Neural progenitor cell (in vitro differentiated cells): ENCODE measurements around the gene FIGLA. TPM values are rescaled to one million over a fixed set of nuclear protein-coding genes. Genes with fewer than 3 reads are reported as not detected.

Source experiments
- DNase-seq: peaks from one replicate; pipeline ENCODE4 v3.0.0-alpha.2; 2016; ENCODE audit warnings: low spot score
- H2AFZ ChIP-seq: fragments of 200-600 bp; sonication (generic); replicated peaks from 2 replicates; pipeline ENCODE4 v1.6.1; 2016; ENCODE audit warnings: antibody characterized with exemption
- H3F3A ChIP-seq: fragments of 200-600 bp; sonication (generic); 2 replicates; pipeline ENCODE4 v1.6.1; 2016; ENCODE audit warnings: antibody characterized with exemption, low read depth
- H3K27ac ChIP-seq: fragments of 200-600 bp; sonication (generic); 2 replicates; pipeline ENCODE4 v1.5.1; 2016; ENCODE audit warnings: mild to moderate bottlenecking
- H3K27me3 ChIP-seq: fragments of 200-600 bp; sonication (generic); 2 replicates; pipeline ENCODE4 v1.6.1; 2016; ENCODE audit warnings: mild to moderate bottlenecking, moderate library complexity
- H3K36me3 ChIP-seq: fragments of 200-600 bp; sonication (generic); 2 replicates; pipeline ENCODE4 v1.5.1; 2016
- H3K4me1 ChIP-seq: fragments of 200-600 bp; sonication (generic); 2 replicates; pipeline ENCODE4 v1.6.1; 2016; ENCODE audit warnings: mixed run types
- H3K4me2 ChIP-seq: fragments of 200-600 bp; sonication (generic); 2 replicates; pipeline ENCODE4 v1.6.1; 2016
- H3K4me3 ChIP-seq: fragments of 200-600 bp; sonication (generic); 2 replicates; pipeline ENCODE4 v1.5.1; 2016
- H3K79me2 ChIP-seq: fragments of 200-600 bp; sonication (generic); 2 replicates; pipeline ENCODE4 v1.6.1; 2016; ENCODE audit warnings: low read depth
- H3K9ac ChIP-seq: fragments of 200-600 bp; sonication (generic); 2 replicates; pipeline ENCODE4 v1.6.1; 2016
- H3K9me3 ChIP-seq: fragments of 200-600 bp; sonication (generic); 2 replicates; pipeline ENCODE4 v1.5.1; 2016; ENCODE audit warnings: low read depth
- H4K20me1 ChIP-seq: fragments of 200-600 bp; sonication (generic); 2 replicates; pipeline ENCODE4 v1.6.1; 2016; ENCODE audit warnings: low read depth
- H3K27ac Mint-ChIP-seq: 3 replicates; pipeline ENCODE4 v1.8.0; 2021; ENCODE audit warnings: mixed read lengths
- H3K27me3 Mint-ChIP-seq: 2 replicates; pipeline ENCODE4 v1.8.0; 2022; ENCODE audit warnings: low read depth, mild to moderate bottlenecking, inconsistent platforms, moderate library complexity, mixed read lengths; ENCODE audit not compliant: insufficient read depth
- H3K36me3 Mint-ChIP-seq: 3 replicates; pipeline ENCODE4 v1.8.0; 2021; ENCODE audit warnings: mixed read lengths
- H3K4me1 Mint-ChIP-seq: 3 replicates; pipeline ENCODE4 v1.8.0; 2021; ENCODE audit warnings: mixed read lengths
- H3K4me3 Mint-ChIP-seq: 3 replicates; pipeline ENCODE4 v1.8.0; 2021; ENCODE audit warnings: mild to moderate bottlenecking, moderate library complexity, mixed read lengths
- H3K9me3 Mint-ChIP-seq: 3 replicates; pipeline ENCODE4 v1.8.0; 2020; ENCODE audit warnings: mixed read lengths
- EZH2 ChIP-seq: fragments of 200-600 bp; sonication (generic); IDR thresholded peaks from 2 replicates; pipeline ENCODE4 v1.6.1; 2017; ENCODE audit warnings: antibody characterized with exemption, mild to moderate bottlenecking, moderate library complexity
- EZH2phosphoT487 ChIP-seq: fragments of 200-600 bp; sonication (generic); IDR thresholded peaks from 2 replicates; pipeline ENCODE4 v1.6.1; 2017; ENCODE audit warnings: antibody characterized with exemption
- total RNA-seq: library from RNA; depleted of rRNA; stranded (reverse); fragments of >200 nt; gene quantifications from 2 replicates; pipeline ENCODE4 v1.2.3, GENCODE V29; 2015; ENCODE audit warnings: low replicate concordance
- TF ChIP-seq, protein P1 (sequence below): fragments of 200-600 bp; sonication (generic); IDR thresholded peaks from 2 replicates; pipeline ENCODE4 v1.5.1; 2017; ENCODE audit warnings: antibody characterized with exemption, mild to moderate bottlenecking

Gene FIGLA
- total RNA-seq, 1 donor from 2014 or later = not detected

DNA sequence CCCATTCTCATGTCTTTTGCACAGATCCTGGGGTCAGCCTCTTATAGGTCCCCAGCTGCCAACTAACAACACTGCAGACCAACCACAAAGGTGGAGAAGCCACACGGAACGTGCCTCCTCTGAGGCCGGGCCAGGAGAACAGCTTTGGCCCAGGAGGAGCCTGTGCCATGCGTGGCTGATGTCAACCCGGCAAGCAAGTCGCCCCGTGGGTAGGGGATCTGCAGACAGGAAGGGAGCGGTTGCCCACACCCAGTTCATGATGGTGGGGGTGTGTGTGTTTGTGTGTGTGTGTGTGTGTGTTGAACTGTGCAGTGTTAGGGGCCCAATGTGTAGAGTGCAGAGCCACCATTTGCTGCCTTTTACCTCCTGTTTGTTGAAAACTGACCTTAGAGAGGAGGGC is 32.4 kb upstream of the FIGLA start:
- Histone ChIP-seq H3K4me3 (no peak overlapping the region), H3K79me2 (no peaks in the 10 kb centered on the region), H2AFZ (no peak overlapping the region), H3K36me3 (no peaks in the 10 kb centered on the region), H3K27me3 (no peaks in the 10 kb centered on the region), H3K27ac (no peak overlapping the region), H3K4me2 (no peak overlapping the region), H3K9me3 (no peaks in the 10 kb centered on the region), H3F3A (no peaks in the 10 kb centered on the region), H3K4me1 (no peaks in the 10 kb centered on the region), H3K9ac (no peak overlapping the region), H4K20me1 (no peaks in the 10 kb centered on the region)
- no peaks in the 10 kb centered on the region for H3K9me3 Mint-ChIP-seq
- peaks cover 8% of the 10 kb centered on the region for H3K27me3 Mint-ChIP-seq
- no peak for TF ChIP-seq EZH2phosphoT487
- no peak for TF ChIP-seq EZH2
- TF ChIP-seq, protein P1, sequence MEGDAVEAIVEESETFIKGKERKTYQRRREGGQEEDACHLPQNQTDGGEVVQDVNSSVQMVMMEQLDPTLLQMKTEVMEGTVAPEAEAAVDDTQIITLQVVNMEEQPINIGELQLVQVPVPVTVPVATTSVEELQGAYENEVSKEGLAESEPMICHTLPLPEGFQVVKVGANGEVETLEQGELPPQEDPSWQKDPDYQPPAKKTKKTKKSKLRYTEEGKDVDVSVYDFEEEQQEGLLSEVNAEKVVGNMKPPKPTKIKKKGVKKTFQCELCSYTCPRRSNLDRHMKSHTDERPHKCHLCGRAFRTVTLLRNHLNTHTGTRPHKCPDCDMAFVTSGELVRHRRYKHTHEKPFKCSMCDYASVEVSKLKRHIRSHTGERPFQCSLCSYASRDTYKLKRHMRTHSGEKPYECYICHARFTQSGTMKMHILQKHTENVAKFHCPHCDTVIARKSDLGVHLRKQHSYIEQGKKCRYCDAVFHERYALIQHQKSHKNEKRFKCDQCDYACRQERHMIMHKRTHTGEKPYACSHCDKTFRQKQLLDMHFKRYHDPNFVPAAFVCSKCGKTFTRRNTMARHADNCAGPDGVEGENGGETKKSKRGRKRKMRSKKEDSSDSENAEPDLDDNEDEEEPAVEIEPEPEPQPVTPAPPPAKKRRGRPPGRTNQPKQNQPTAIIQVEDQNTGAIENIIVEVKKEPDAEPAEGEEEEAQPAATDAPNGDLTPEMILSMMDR = no peak
- no peak overlapping the region for H3K4me3 Mint-ChIP-seq
- H3K4me1 Mint-ChIP-seq = no peaks in the 10 kb centered on the region
- no peaks in the 10 kb centered on the region for H3K36me3 Mint-ChIP-seq
- H3K27ac Mint-ChIP-seq = no peak overlapping the region
- no peak for DNase-seq

DNA sequence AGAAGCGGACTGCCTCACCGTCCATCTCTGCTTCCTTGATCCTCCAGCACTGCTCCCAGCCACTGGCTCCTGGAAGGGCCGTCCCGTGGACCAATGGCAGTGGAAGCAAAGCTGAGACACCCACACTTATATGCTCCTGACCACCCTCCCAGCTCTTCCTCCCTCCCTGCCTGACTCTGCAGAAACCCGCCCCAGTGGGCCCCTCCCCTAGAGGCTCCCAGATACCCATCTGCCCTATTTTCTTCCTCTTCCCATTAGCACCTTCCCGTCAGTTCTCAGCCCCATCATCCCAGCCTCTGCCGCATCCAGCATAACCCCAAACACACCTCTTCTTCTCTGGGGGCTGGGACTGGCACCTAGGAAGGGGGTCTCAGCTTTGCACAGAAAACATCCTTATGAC is 30.1 kb upstream of the FIGLA start, which contains the start of gene CLEC4F:
TSS of gene CLEC4F (minus strand) at position 101 of the 400 bp plus-strand sequence. CDS start at position 25, 76 bp downstream.
- H3K27me3 Mint-ChIP-seq = peaks cover 8% of the 10 kb centered on the region
- Histone ChIP-seq H3K4me3 (no peak within 1 kb of the TSS), H3K27ac (no peak within 1 kb of the TSS), H3K9ac (no peak within 1 kb of the TSS), H3K4me1 (no peaks in the 10 kb centered on the region), H3K36me3 (no peaks in the 10 kb centered on the region), H4K20me1 (no peaks in the 10 kb centered on the region), H3F3A (no peaks in the 10 kb centered on the region), H3K27me3 (no peaks in the 10 kb centered on the region), H3K9me3 (no peaks in the 10 kb centered on the region), H2AFZ (no peak within 1 kb of the TSS), H3K4me2 (no peak within 1 kb of the TSS), H3K79me2 (no peaks in the 10 kb centered on the region)
- H3K4me3 Mint-ChIP-seq = no peak within 1 kb of the TSS
- TF ChIP-seq, protein P1 = no peak
- TF ChIP-seq EZH2 (no peak), EZH2phosphoT487 (no peak)
- no peak within 1 kb of the TSS for H3K27ac Mint-ChIP-seq
- no peaks in the 10 kb centered on the region for H3K36me3 Mint-ChIP-seq
- H3K4me1 Mint-ChIP-seq = no peaks in the 10 kb centered on the region
- no peak for DNase-seq
- H3K9me3 Mint-ChIP-seq = no peaks in the 10 kb centered on the region

DNA sequence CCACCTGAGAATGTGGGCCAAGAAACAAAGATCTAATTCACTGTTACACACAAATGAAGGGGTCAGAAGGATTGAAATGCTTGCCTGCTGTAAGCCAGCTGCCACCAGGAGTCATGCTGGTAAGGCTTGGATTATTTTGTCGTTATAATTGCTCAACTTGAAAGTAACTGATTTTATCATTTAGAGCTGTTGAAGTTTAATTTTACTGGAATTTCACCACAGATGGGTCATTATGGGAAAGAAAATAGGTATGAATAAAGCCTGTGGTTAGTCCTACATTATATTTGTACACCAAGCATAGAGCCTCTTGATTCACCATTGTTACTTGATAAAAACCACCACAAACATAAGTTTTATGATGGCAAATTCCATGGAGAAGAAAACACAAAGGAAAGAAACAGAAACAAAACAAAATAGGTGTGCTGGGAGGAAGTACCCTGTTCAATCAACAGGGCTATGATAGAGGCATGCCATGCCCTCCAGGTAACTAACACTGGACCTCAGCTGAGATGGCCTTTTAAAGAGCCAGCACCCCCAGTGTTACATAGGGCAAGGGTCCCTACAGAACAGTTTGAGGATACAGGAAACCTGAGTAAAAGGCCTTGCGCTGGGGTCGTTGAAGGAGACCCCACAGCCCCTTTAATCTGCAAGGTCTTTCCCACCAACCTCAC is 27.0 kb upstream of the FIGLA start:
- H3K4me3 Mint-ChIP-seq = no peak overlapping the region
- no peaks in the 10 kb centered on the region for H3K36me3 Mint-ChIP-seq
- H4K20me1 ChIP-seq = no peaks in the 10 kb centered on the region

More for the DNA sequence above, 27.0 kb upstream of the FIGLA start:
- no peak overlapping the region for H3K9ac ChIP-seq
- no peaks in the 10 kb centered on the region for H3K79me2 ChIP-seq
- H3K9me3 ChIP-seq = no peaks in the 10 kb centered on the region
- no peaks in the 10 kb centered on the region for H3K4me1 ChIP-seq
- no peak for TF ChIP-seq EZH2phosphoT487
- TF ChIP-seq, protein P1 = no peak
- no peak for TF ChIP-seq EZH2
- no peak overlapping the region for H3K27ac ChIP-seq
- H3K27me3 ChIP-seq = no peaks in the 10 kb centered on the region
- no peaks in the 10 kb centered on the region for H3K9me3 Mint-ChIP-seq
- no peaks in the 10 kb centered on the region for H3F3A ChIP-seq
- DNase-seq = no peak
- H3K4me2 ChIP-seq = no peak overlapping the region
- H3K4me1 Mint-ChIP-seq = no peaks in the 10 kb centered on the region
- H3K27ac Mint-ChIP-seq = no peak overlapping the region
- no peaks in the 10 kb centered on the region for H3K36me3 ChIP-seq
- H3K4me3 ChIP-seq = no peak overlapping the region
- no peak overlapping the region for H2AFZ ChIP-seq
- no peaks in the 10 kb centered on the region for H3K27me3 Mint-ChIP-seq
